H9 (cell line): ENCODE measurements around the gene PCBP1. TPM values are rescaled to one million over a fixed set of nuclear protein-coding genes. Genes with fewer than 3 reads are reported as not detected.

Source experiments
- DNase-seq: peaks from one replicate; pipeline ENCODE4 v3.0.0-alpha.2; 2017
- H2AFZ ChIP-seq: one replicate; pipeline ENCODE4 v1.6.1; 2013; ENCODE audit warnings: mild to moderate bottlenecking, low read length, control low read depth, moderate library complexity
- H2AK5ac ChIP-seq: 2 replicates; pipeline ENCODE4 v1.6.1; 2013; ENCODE audit warnings: low read length, control low read depth, mixed read lengths; ENCODE audit not compliant: insufficient read length
- H2BK120ac ChIP-seq: one replicate; pipeline ENCODE4 v1.6.1; 2013; ENCODE audit warnings: low read depth, mild to moderate bottlenecking, low read length, control low read depth, inconsistent platforms; ENCODE audit not compliant: poor library complexity, severe bottlenecking
- H2BK12ac ChIP-seq: 2 replicates; pipeline ENCODE4 v1.6.1; 2013; ENCODE audit warnings: low read length, control low read depth, mixed read lengths, low read depth; ENCODE audit not compliant: insufficient read length
- H2BK15ac ChIP-seq: 2 replicates; pipeline ENCODE4 v1.6.1; 2013; ENCODE audit warnings: low read depth, low read length, control low read depth
- H2BK20ac ChIP-seq: one replicate; pipeline ENCODE4 v1.6.1; 2013; ENCODE audit warnings: low read depth, mild to moderate bottlenecking, low read length, control low read depth, inconsistent platforms; ENCODE audit not compliant: poor library complexity, severe bottlenecking
- H2BK5ac ChIP-seq: 2 replicates; pipeline ENCODE4 v1.6.1; 2013; ENCODE audit warnings: low read length, control low read depth, mixed read lengths; ENCODE audit not compliant: insufficient read length
- H3K14ac ChIP-seq: 2 replicates; pipeline ENCODE4 v1.6.1; 2013; ENCODE audit warnings: low read length, control low read depth; ENCODE audit not compliant: insufficient read depth
- H3K18ac ChIP-seq: 2 replicates; pipeline ENCODE4 v1.6.1; 2013; ENCODE audit warnings: low read depth, mild to moderate bottlenecking, mixed read lengths, low read length, control low read depth; ENCODE audit not compliant: insufficient read length
- H3K23ac ChIP-seq: 2 replicates; pipeline ENCODE4 v1.6.1; 2013; ENCODE audit warnings: low read length, control low read depth, mixed read lengths, low read depth; ENCODE audit not compliant: insufficient read length
- H3K23me2 ChIP-seq: 2 replicates; pipeline ENCODE4 v1.6.1; 2013; ENCODE audit warnings: low read depth, mild to moderate bottlenecking, mixed read lengths, low read length, control low read depth; ENCODE audit not compliant: insufficient read length, poor library complexity, severe bottlenecking
- H3K27ac ChIP-seq: 2 replicates; pipeline ENCODE4 v1.5.1; 2013; ENCODE audit warnings: low read length, control low read depth, mixed read lengths, low read depth; ENCODE audit not compliant: insufficient read length
- H3K27me3 ChIP-seq: 2 replicates; pipeline ENCODE4 v1.6.1; 2013; ENCODE audit warnings: low read length, control low read depth, inconsistent platforms; ENCODE audit not compliant: insufficient read depth
- H3K4ac ChIP-seq: 2 replicates; pipeline ENCODE4 v1.6.1; 2013; ENCODE audit warnings: low read depth, mild to moderate bottlenecking, control low read depth, inconsistent platforms, low read length, moderate library complexity
- H3K4me1 ChIP-seq: 2 replicates; pipeline ENCODE4 v1.6.1; 2013; ENCODE audit warnings: low read length, control low read depth, inconsistent platforms; ENCODE audit not compliant: insufficient read depth
- H3K4me2 ChIP-seq: 2 replicates; pipeline ENCODE4 v1.6.1; 2013; ENCODE audit warnings: low read length, control low read depth, mixed read lengths; ENCODE audit not compliant: insufficient read length, insufficient read depth
- H3K56ac ChIP-seq: 2 replicates; pipeline ENCODE4 v1.6.1; 2013; ENCODE audit warnings: low read depth, mild to moderate bottlenecking, mixed read lengths, low read length, control low read depth; ENCODE audit not compliant: insufficient read length
- H3K79me1 ChIP-seq: 2 replicates; pipeline ENCODE4 v1.6.1; 2013; ENCODE audit warnings: low read depth, mild to moderate bottlenecking, moderate library complexity, low read length, control low read depth, inconsistent platforms; ENCODE audit not compliant: insufficient read depth, poor library complexity, severe bottlenecking
- H3K79me2 ChIP-seq: 2 replicates; pipeline ENCODE4 v1.6.1; 2013; ENCODE audit warnings: low read length, control low read depth, inconsistent platforms; ENCODE audit not compliant: insufficient read depth
- H3K9ac ChIP-seq: 2 replicates; pipeline ENCODE4 v1.6.1; 2013; ENCODE audit warnings: low read length, control low read depth, mixed read lengths; ENCODE audit not compliant: insufficient read length; ENCODE audit errors: extremely low read depth
- H3K9me3 ChIP-seq: one replicate; pipeline ENCODE4 v1.6.1; 2013; ENCODE audit warnings: low read depth, low read length, inconsistent platforms; ENCODE audit not compliant: control insufficient read depth
- H3T11ph ChIP-seq: one replicate; pipeline ENCODE4 v1.6.1; 2013; ENCODE audit warnings: mild to moderate bottlenecking, low read length, control low read depth, inconsistent platforms
- H4K20me1 ChIP-seq: one replicate; pipeline ENCODE4 v1.6.1; 2013; ENCODE audit not compliant: control insufficient read depth, insufficient read length, insufficient read depth
- H4K5ac ChIP-seq: 2 replicates; pipeline ENCODE4 v1.6.1; 2013; ENCODE audit warnings: low read depth, mild to moderate bottlenecking, mixed read lengths, low read length, control low read depth; ENCODE audit not compliant: insufficient read length
- H4K8ac ChIP-seq: replicated peaks from 2 replicates; pipeline ENCODE4 v1.6.1; 2013; ENCODE audit warnings: low read length, control low read depth, mixed read lengths, low read depth; ENCODE audit not compliant: insufficient read length
- H4K91ac ChIP-seq: 2 replicates; pipeline ENCODE4 v1.6.1; 2013; ENCODE audit warnings: low read depth, mild to moderate bottlenecking, moderate library complexity, mixed read lengths, low read length, control low read depth; ENCODE audit not compliant: insufficient read length
- H3K27ac Mint-ChIP-seq, 3 experiments: 2 replicates in 2 of 3; 3 replicates in 1 of 3; pipeline ENCODE4 v1.8.0; 2020 to 2021; ENCODE audit warnings: mixed read lengths in 3 of 3, mild to moderate bottlenecking in 1 of 3, moderate library complexity in 1 of 3
- H3K27me3 Mint-ChIP-seq: 2 replicates; pipeline ENCODE4 v1.8.0; 2021; ENCODE audit warnings: low read depth, mild to moderate bottlenecking, moderate library complexity, mixed read lengths
- H3K36me3 Mint-ChIP-seq, 3 experiments: 2 replicates in 2 of 3; 3 replicates in 1 of 3; pipeline ENCODE4 v1.8.0; 2020 to 2021; ENCODE audit warnings: low read depth in 3 of 3, mixed read lengths in 3 of 3; ENCODE audit not compliant: insufficient read depth in 1 of 3
- H3K4me1 Mint-ChIP-seq, 2 experiments: 2 replicates each; pipeline ENCODE4 v1.8.0; 2020; ENCODE audit warnings: mixed read lengths in 2 of 2
- H3K4me3 Mint-ChIP-seq, 2 experiments: 2 replicates in 1 of 2; 3 replicates in 1 of 2; pipeline ENCODE4 v1.8.0; 2020 to 2021; ENCODE audit warnings: mild to moderate bottlenecking in 2 of 2, mixed read lengths in 2 of 2, moderate library complexity in 1 of 2
- H3K9me3 Mint-ChIP-seq, 2 experiments: 2 replicates in 1 of 2; 3 replicates in 1 of 2; pipeline ENCODE4 v1.8.0; 2020; ENCODE audit warnings: mild to moderate bottlenecking in 2 of 2, mixed read lengths in 2 of 2, moderate library complexity in 1 of 2
- total RNA-seq: library from RNA; stranded (reverse); gene quantifications from 2 replicates; pipeline ENCODE4 v1.2.1, GENCODE V29; 2021
- TF ChIP-seq, protein P1 (sequence below): fragments of 200-600 bp; sonication (generic); conservative IDR thresholded peaks from 3 replicates; pipeline ENCODE4 v1.8.0; 2021; ENCODE audit warnings: antibody characterized with exemption, mild to moderate bottlenecking

Gene PCBP1
- total RNA-seq, 1 experiment from 2014 or later, result 457 TPM

DNA sequence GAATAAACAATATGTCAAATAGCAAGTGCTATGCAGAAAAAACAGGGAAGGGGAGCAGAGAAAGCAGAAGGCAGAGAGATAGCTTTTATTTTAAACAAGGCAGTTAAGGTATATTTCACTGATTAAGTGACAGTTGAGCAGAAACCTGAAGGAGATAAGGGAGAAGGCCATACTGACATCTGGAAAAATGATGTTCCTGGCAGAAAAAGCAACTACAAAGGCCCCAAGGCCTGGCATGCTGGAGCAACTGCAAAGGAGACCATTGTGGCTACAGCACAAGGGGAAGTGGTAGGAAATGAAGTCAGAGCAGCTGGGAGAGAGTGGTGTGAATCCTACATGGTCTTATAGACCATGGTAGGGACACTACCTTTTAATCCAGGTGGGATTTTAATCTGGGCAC, 8.9 kb upstream of the PCBP1 start:
- Histone ChIP-seq H3K56ac (no peak overlapping the region), H4K91ac (no peak overlapping the region), H3K23ac (no peak overlapping the region), H2BK20ac (no peak overlapping the region), H4K20me1 (no peaks in the 10 kb centered on the region), H3K27me3 (no peaks in the 10 kb centered on the region), H4K5ac (no peak overlapping the region), H3K18ac (no peak overlapping the region), H3K23me2 (no peaks in the 10 kb centered on the region), H2BK5ac (no peak overlapping the region), H3K27ac (no peak overlapping the region), H3K79me1 (no peaks in the 10 kb centered on the region), H2AK5ac (no peak overlapping the region), H2AFZ (no peak overlapping the region), H2BK120ac (no peak overlapping the region), H3K4me1 (no peaks in the 10 kb centered on the region; the same call in 1 of the 2 replicates), H3T11ph (no peak overlapping the region), H3K4me2 (no peak overlapping the region), H3K9me3 (no peaks in the 10 kb centered on the region), H3K4ac (no peak overlapping the region), H2BK15ac (no peak overlapping the region), H4K8ac (no peak overlapping the region), H3K14ac (no peak overlapping the region), H2BK12ac (no peak overlapping the region), H3K79me2 (no peaks in the 10 kb centered on the region), H3K9ac (no peak overlapping the region)
- no peaks in the 10 kb centered on the region for H3K27me3 Mint-ChIP-seq
- H3K27ac Mint-ChIP-seq, result peak overlapping the region in 1 of 3 experiments; percentile 3; a peak in 1 of 7 replicates
- H3K4me1 Mint-ChIP-seq, result peaks cover 4 to 16% of the 10 kb centered on the region in 2 experiments; a peak in 3 of 4 replicates
- H3K36me3 Mint-ChIP-seq, result peaks cover 14 to 74% (median 72%) of the 10 kb centered on the region in 3 experiments; a peak in 6 of 7 replicates
- no peak overlapping the region for H3K4me3 Mint-ChIP-seq
- H3K9me3 Mint-ChIP-seq, result no peaks in the 10 kb centered on the region
- DNase-seq, result no peak
- TF ChIP-seq, protein P1, sequence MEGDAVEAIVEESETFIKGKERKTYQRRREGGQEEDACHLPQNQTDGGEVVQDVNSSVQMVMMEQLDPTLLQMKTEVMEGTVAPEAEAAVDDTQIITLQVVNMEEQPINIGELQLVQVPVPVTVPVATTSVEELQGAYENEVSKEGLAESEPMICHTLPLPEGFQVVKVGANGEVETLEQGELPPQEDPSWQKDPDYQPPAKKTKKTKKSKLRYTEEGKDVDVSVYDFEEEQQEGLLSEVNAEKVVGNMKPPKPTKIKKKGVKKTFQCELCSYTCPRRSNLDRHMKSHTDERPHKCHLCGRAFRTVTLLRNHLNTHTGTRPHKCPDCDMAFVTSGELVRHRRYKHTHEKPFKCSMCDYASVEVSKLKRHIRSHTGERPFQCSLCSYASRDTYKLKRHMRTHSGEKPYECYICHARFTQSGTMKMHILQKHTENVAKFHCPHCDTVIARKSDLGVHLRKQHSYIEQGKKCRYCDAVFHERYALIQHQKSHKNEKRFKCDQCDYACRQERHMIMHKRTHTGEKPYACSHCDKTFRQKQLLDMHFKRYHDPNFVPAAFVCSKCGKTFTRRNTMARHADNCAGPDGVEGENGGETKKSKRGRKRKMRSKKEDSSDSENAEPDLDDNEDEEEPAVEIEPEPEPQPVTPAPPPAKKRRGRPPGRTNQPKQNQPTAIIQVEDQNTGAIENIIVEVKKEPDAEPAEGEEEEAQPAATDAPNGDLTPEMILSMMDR, result no peak
